ENCODE results near the gene ZDHHC18.

The ZDHHC18 gene

GRCh38 chr1:26824731-26825130 lies 1.8 kb upstream of the ZDHHC18 start:
- no peaks in the 10 kb centered on the region for H3K36me3 ChIP-seq (ENCODE audit: insufficient read depth, low read length)
- H3K4me3 ChIP-seq, result no peak overlapping the region
- no peak overlapping the region for H3K27ac ChIP-seq
- no peak for DNase-seq (ENCODE audit: low read depth, low spot score)
- H3K9ac ChIP-seq (ENCODE audit: insufficient read length), result no peak overlapping the region
- no peaks in the 10 kb centered on the region for H3K9me3 ChIP-seq (ENCODE audit: low read depth, low read length)
- TF ChIP-seq FOXP2 (optimal IDR thresholded peaks at IDR 0.05; ENCODE audit: control extremely low read depth, extremely low read length, insufficient read depth), result no peak
- TF ChIP-seq POLR2AphosphoS5 (IDR thresholded peaks at IDR 0.05; ENCODE audit: borderline replicate concordance, low read depth, low read length), result no peak

DNA sequence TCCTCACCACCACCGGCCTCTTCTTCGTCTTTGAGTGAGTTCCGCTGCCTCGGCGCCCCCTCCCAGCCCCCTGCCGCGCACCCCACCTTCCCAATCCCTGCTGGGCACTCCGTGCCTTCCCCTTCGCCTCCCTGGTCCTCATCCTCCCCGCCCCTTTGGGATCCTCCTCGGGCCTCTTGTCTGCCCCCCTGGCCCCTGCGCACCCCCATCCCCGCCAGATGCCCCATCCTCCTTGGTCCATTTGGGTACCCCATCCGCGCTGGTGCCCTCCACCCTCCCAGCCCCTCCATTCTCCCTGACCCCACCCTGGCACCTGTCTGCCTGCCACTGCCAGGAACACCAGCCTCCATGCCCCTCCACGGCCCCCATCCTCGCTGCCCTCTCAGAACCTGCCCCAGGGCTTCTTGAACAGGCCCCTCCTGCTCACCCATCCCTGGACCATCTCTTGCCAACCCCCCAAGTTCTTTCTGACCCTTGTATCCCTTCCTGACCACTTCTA lies 667 bp downstream of the ZDHHC18 start:
- peak overlapping the region; percentile 81 for H3K4me3 ChIP-seq
- no peaks in the 10 kb centered on the region for H3K9me3 ChIP-seq (ENCODE audit: low read depth, low read length)
- no peak for TF ChIP-seq FOXP2 (optimal IDR thresholded peaks at IDR 0.05; ENCODE audit: control extremely low read depth, extremely low read length, insufficient read depth)
- no peak for TF ChIP-seq POLR2AphosphoS5 (IDR thresholded peaks at IDR 0.05; ENCODE audit: borderline replicate concordance, low read depth, low read length)
- no peak for TF ChIP-seq EZH2 (IDR thresholded peaks at IDR 0.05)
- no peak for DNase-seq (ENCODE audit: low read depth, low spot score)
- H3K36me3 ChIP-seq (ENCODE audit: insufficient read depth, low read length), result peaks cover 9% of the 10 kb centered on the region; the same call in 1 of the 2 replicates
- H3K27ac ChIP-seq, result no peak overlapping the region
- peak overlapping the region; percentile 75 for H3K9ac ChIP-seq (ENCODE audit: insufficient read length)

DNA sequence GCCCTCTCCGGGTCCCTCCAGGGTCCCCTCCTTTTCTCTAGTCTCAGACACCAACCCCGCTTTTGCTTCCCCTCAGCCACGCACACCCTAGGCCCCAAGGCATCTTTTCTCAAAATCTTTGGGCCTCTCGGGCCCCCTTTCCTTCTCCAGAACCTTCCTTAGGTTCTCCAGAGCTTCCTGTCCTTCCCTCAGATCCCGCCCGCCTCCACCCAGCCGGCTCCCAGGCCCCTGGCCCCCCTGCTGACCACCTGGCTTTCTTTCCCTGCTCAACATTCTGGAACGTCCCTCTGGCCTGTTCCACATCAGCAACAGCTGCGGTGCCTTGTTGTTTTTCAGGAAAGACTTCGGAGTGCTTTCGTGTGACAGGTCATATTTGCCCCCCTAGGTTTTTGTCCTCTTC lies 1.2 kb downstream of the ZDHHC18 start:
- no peak for DNase-seq (ENCODE audit: low read depth, low spot score)
- Histone ChIP-seq H3K9ac (ENCODE audit: insufficient read length) (peak overlapping the region; percentile 75), H3K27ac (no peak overlapping the region), H3K9me3 (ENCODE audit: low read depth, low read length) (no peaks in the 10 kb centered on the region), H3K4me3 (peak overlapping the region; percentile 81), H3K36me3 (ENCODE audit: insufficient read depth, low read length) (peaks cover 14% of the 10 kb centered on the region; the same call in 1 of the 2 replicates)
- no peak for TF ChIP-seq FOXP2 (optimal IDR thresholded peaks at IDR 0.05; ENCODE audit: control extremely low read depth, extremely low read length, insufficient read depth)

- Histone ChIP-seq H3K9me3 (ENCODE audit: low read depth, low read length) (no peaks in the 10 kb centered on the region), H3K4me3 (no peak overlapping the region), H3K9ac (ENCODE audit: insufficient read length) (peak overlapping the region; percentile 15), H3K36me3 (ENCODE audit: insufficient read depth, low read length) (peaks cover 18% of the 10 kb centered on the region), H3K27ac (no peak overlapping the region)
- TF ChIP-seq FOXP2 (optimal IDR thresholded peaks at IDR 0.05; ENCODE audit: control extremely low read depth, extremely low read length, insufficient read depth) (no peak), POLR2AphosphoS5 (IDR thresholded peaks at IDR 0.05; ENCODE audit: borderline replicate concordance, low read depth, low read length) (no peak), EZH2 (IDR thresholded peaks at IDR 0.05) (no peak)
- no peak for DNase-seq (ENCODE audit: low read depth, low spot score)
Observed at GRCh38 chr1:26828411-26828991, 2.0 kb downstream of the ZDHHC18 start.

DNA sequence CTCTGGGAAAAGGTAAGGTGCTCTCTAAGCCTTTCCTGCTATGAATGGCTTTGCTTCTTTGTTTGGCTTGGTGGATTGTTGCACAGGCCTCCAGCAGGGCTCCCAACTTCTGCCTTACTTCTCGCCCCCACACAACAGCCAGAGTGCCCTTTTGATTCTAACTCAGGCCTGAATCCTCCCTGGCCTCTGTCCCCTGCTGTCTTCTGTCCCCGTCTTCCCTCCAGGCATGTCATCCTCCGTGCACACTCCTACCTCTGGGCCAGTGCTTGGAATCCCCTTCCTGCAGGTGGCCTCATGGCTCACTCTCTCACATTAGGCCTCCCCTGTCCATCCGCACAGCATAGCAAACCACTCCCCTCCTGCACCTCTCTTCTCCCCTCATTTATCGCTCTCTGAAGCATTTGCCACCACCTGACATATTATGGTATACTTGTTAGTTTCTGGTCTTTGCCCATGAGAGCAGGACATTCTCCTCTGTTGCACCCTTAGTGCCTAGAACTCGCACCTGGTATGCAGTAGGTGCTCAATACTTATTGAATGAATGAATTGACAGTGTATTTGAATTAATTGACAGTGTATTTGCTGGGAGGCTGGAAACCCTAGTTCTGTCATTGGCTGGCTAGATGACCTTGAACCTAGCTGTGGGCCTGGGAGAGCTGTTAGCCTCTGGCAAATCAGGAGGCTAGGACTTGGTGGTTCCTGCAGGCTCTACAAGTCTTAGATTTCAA lies 2.9 kb downstream of the ZDHHC18 start:
- H3K27ac ChIP-seq, result no peak overlapping the region
- H3K9ac ChIP-seq (ENCODE audit: insufficient read length), result no peak overlapping the region

DNA sequence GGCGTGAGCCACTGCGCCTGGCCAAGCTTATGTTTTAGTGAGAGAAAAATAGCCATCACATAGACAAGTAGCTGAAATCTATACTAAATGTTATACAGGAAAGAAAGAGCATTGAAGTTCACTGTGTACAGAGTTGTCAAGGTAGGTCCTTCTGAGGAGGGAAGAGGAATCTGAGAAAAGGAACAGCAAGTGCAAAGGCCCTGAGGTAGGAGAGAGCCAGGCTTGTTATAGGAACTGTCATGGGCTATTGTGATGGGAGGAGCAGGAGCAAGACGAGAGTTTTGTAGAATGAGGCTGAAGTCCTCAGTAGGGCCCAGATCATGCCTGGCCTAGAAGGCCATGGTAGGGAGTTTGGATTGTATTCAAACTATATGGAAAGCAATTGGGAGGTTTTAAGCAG lies 4.6 kb downstream of the ZDHHC18 start:
- H3K9me3 ChIP-seq (ENCODE audit: low read depth, low read length), result no peaks in the 10 kb centered on the region
- no peak overlapping the region for H3K27ac ChIP-seq
- peaks cover 30% of the 10 kb centered on the region for H3K36me3 ChIP-seq (ENCODE audit: insufficient read depth, low read length)
- no peak overlapping the region for H3K9ac ChIP-seq (ENCODE audit: insufficient read length)
- no peak overlapping the region for H3K4me3 ChIP-seq
- no peak for DNase-seq (ENCODE audit: low read depth, low spot score)
- TF ChIP-seq EZH2 (IDR thresholded peaks at IDR 0.05), result no peak
- no peak for TF ChIP-seq POLR2AphosphoS5 (IDR thresholded peaks at IDR 0.05; ENCODE audit: borderline replicate concordance, low read depth, low read length)
- TF ChIP-seq FOXP2 (optimal IDR thresholded peaks at IDR 0.05; ENCODE audit: control extremely low read depth, extremely low read length, insufficient read depth), result no peak

More for the DNA sequence above, 2.9 kb downstream of the ZDHHC18 start:
- peaks cover 24% of the 10 kb centered on the region for H3K36me3 ChIP-seq (ENCODE audit: insufficient read depth, low read length)
- TF ChIP-seq FOXP2 (optimal IDR thresholded peaks at IDR 0.05; ENCODE audit: control extremely low read depth, extremely low read length, insufficient read depth) (no peak), EZH2 (IDR thresholded peaks at IDR 0.05) (no peak)
- no peaks in the 10 kb centered on the region for H3K9me3 ChIP-seq (ENCODE audit: low read depth, low read length)
- no peak for DNase-seq (ENCODE audit: low read depth, low spot score)
- no peak overlapping the region for H3K4me3 ChIP-seq

- Histone ChIP-seq H3K4me3 (no peak overlapping the region), H3K9me3 (ENCODE audit: low read depth, low read length) (no peaks in the 10 kb centered on the region), H3K36me3 (ENCODE audit: insufficient read depth, low read length) (peaks cover 30% of the 10 kb centered on the region), H3K9ac (ENCODE audit: insufficient read length) (no peak overlapping the region), H3K27ac (no peak overlapping the region)
- TF ChIP-seq FOXP2 (optimal IDR thresholded peaks at IDR 0.05; ENCODE audit: control extremely low read depth, extremely low read length, insufficient read depth) (no peak), EZH2 (IDR thresholded peaks at IDR 0.05) (no peak), POLR2AphosphoS5 (IDR thresholded peaks at IDR 0.05; ENCODE audit: borderline replicate concordance, low read depth, low read length) (no peak)
- no peak for DNase-seq (ENCODE audit: low read depth, low spot score)
Observed at GRCh38 chr1:26831546-26832248, 5.2 kb downstream of the ZDHHC18 start.

- no peak for TF ChIP-seq FOXP2 (optimal IDR thresholded peaks at IDR 0.05; ENCODE audit: control extremely low read depth, extremely low read length, insufficient read depth)
- no peak for TF ChIP-seq POLR2AphosphoS5 (IDR thresholded peaks at IDR 0.05; ENCODE audit: borderline replicate concordance, low read depth, low read length)
- TF ChIP-seq EZH2 (IDR thresholded peaks at IDR 0.05), result no peak
- Histone ChIP-seq H3K27ac (no peak overlapping the region), H3K9me3 (ENCODE audit: low read depth, low read length) (no peaks in the 10 kb centered on the region), H3K9ac (ENCODE audit: insufficient read length) (no peak overlapping the region), H3K36me3 (ENCODE audit: insufficient read depth, low read length) (peaks cover 30% of the 10 kb centered on the region), H3K4me3 (no peak overlapping the region)
- DNase-seq (ENCODE audit: low read depth, low spot score), result no peak
Observed at GRCh38 chr1:26832249-26832960, 5.9 kb downstream of the ZDHHC18 start.
